HEK293 (cell line): ENCODE results near the gene GOLT1A.
A peak's percentile ranks its signal among the peaks of the same experiment; 100 is the strongest.

ENCODE experiments used
- FEZF1 ChIP-seq: fragments of 450-650 bp; formaldehyde crosslinking; IDR thresholded peaks from 2 replicates; pipeline ENCODE4 v1.5.1; 2016; ENCODE audit warnings: missing biosample characterization, missing genetic modification characterization
- KLF9 ChIP-seq: fragments of 450-650 bp; formaldehyde crosslinking; IDR thresholded peaks from 2 replicates; pipeline ENCODE4 v1.5.1; 2016; ENCODE audit warnings: missing biosample characterization, missing genetic modification characterization, low read depth
- PRDM6 ChIP-seq: fragments of 450-650 bp; formaldehyde crosslinking; IDR thresholded peaks from 2 replicates; pipeline ENCODE4 v1.5.1; 2017; ENCODE audit warnings: missing biosample characterization, missing genetic modification characterization
- SCRT2 ChIP-seq: fragments of 450-650 bp; formaldehyde crosslinking; IDR thresholded peaks from 2 replicates; pipeline ENCODE4 v1.5.1; 2016; ENCODE audit warnings: missing biosample characterization, missing genetic modification characterization
- ZBTB48 ChIP-seq: fragments of 450-650 bp; formaldehyde crosslinking; IDR thresholded peaks from 2 replicates; pipeline ENCODE4 v1.5.1; 2016; ENCODE audit warnings: missing biosample characterization, missing genetic modification characterization
- ZBTB7A ChIP-seq: fragments of 450-650 bp; formaldehyde crosslinking; IDR thresholded peaks from 2 replicates; pipeline ENCODE4 v1.5.1; 2016; ENCODE audit warnings: low read depth, missing biosample characterization, missing genetic modification characterization
- ZFP37 ChIP-seq: fragments of 450-650 bp; formaldehyde crosslinking; IDR thresholded peaks from 2 replicates; pipeline ENCODE4 v1.5.1; 2016; ENCODE audit warnings: missing biosample characterization, missing genetic modification characterization
- ZIC2 ChIP-seq: fragments of 450-650 bp; formaldehyde crosslinking; IDR thresholded peaks from 2 replicates; pipeline ENCODE4 v1.5.1; 2016; ENCODE audit warnings: missing biosample characterization, missing genetic modification characterization
- ZNF114 ChIP-seq: fragments of 450-650 bp; formaldehyde crosslinking; IDR thresholded peaks from 2 replicates; pipeline ENCODE4 v1.5.0; 2017; ENCODE audit warnings: missing biosample characterization, missing genetic modification characterization
- ZNF138 ChIP-seq: fragments of 450-650 bp; formaldehyde crosslinking; IDR thresholded peaks from 2 replicates; pipeline ENCODE4 v1.5.1; 2016; ENCODE audit warnings: missing biosample characterization, missing genetic modification characterization, borderline replicate concordance
- ZNF146 ChIP-seq: fragments of 450-650 bp; formaldehyde crosslinking; IDR thresholded peaks from 2 replicates; pipeline ENCODE4 v1.5.1; 2016; ENCODE audit warnings: missing biosample characterization, missing genetic modification characterization
- ZNF19 ChIP-seq: fragments of 450-650 bp; formaldehyde crosslinking; IDR thresholded peaks from 2 replicates; pipeline ENCODE4; 2016; ENCODE audit warnings: missing biosample characterization, missing genetic modification characterization, low read depth
- ZNF211 ChIP-seq: fragments of 450-650 bp; formaldehyde crosslinking; IDR thresholded peaks from 2 replicates; pipeline ENCODE4 v1.5.1; 2016; ENCODE audit warnings: low read depth, missing biosample characterization, missing genetic modification characterization
- ZNF214 ChIP-seq: fragments of 450-650 bp; formaldehyde crosslinking; IDR thresholded peaks from 2 replicates; pipeline ENCODE4 v1.5.1; 2017; ENCODE audit warnings: missing biosample characterization, mild to moderate bottlenecking, missing genetic modification characterization, borderline replicate concordance
- ZNF394 ChIP-seq: fragments of 450-650 bp; formaldehyde crosslinking; IDR thresholded peaks from 2 replicates; pipeline ENCODE4 v1.5.1; 2016; ENCODE audit warnings: missing biosample characterization, missing genetic modification characterization, mild to moderate bottlenecking, moderate library complexity, borderline replicate concordance
- ZNF530 ChIP-seq: fragments of 450-650 bp; formaldehyde crosslinking; IDR thresholded peaks from 2 replicates; pipeline ENCODE4 v1.5.1; 2016; ENCODE audit warnings: low read depth, missing biosample characterization, missing genetic modification characterization
- ZNF544 ChIP-seq: fragments of 450-650 bp; formaldehyde crosslinking; IDR thresholded peaks from 2 replicates; pipeline ENCODE4 v1.5.0; 2017; ENCODE audit warnings: missing biosample characterization, missing genetic modification characterization
- ZNF626 ChIP-seq: fragments of 450-650 bp; sonication (Bioruptor Pico); formaldehyde crosslinking; IDR thresholded peaks from 2 replicates; pipeline ENCODE4 v1.5.1; 2018; ENCODE audit warnings: missing biosample characterization, missing genetic modification characterization, inconsistent platforms
- ZNF701 ChIP-seq: fragments of 450-650 bp; formaldehyde crosslinking; IDR thresholded peaks from 2 replicates; pipeline ENCODE4 v1.5.1; 2016; ENCODE audit warnings: missing biosample characterization, missing genetic modification characterization
- TF ChIP-seq, protein P1 (sequence below): fragments of 450-650 bp; IDR thresholded peaks from 2 replicates; pipeline ENCODE4 v1.5.1; 2018; ENCODE audit warnings: missing biosample characterization, mild to moderate bottlenecking, missing genetic modification characterization
- TF ChIP-seq, protein P2 (sequence below): IDR thresholded peaks from 2 replicates; pipeline ENCODE4 v1.6.1; 2011; ENCODE audit warnings: mild to moderate bottlenecking, low read depth, low read length, borderline replicate concordance
- TF ChIP-seq, protein P3 (sequence below): fragments of 450-650 bp; formaldehyde crosslinking; IDR thresholded peaks from 2 replicates; pipeline ENCODE4 v1.5.1; 2016; ENCODE audit warnings: missing biosample characterization, missing genetic modification characterization, borderline replicate concordance
- TF ChIP-seq, protein P4 (sequence below): fragments of 450-650 bp; formaldehyde crosslinking; IDR thresholded peaks from 2 replicates; pipeline ENCODE4 v1.5.1; 2016; ENCODE audit warnings: missing biosample characterization, missing genetic modification characterization
- TF ChIP-seq, protein P5 (sequence below): fragments of 450-650 bp; formaldehyde crosslinking; IDR thresholded peaks from 2 replicates; pipeline ENCODE4 v1.5.1; 2016; ENCODE audit warnings: missing biosample characterization, missing genetic modification characterization
- TF ChIP-seq, protein P6 (sequence below): fragments of 450-650 bp; formaldehyde crosslinking; IDR thresholded peaks from 2 replicates; pipeline ENCODE4 v1.5.1; 2017; ENCODE audit warnings: missing biosample characterization, missing genetic modification characterization
- TF ChIP-seq, protein P7 (sequence below): fragments of 450-650 bp; formaldehyde crosslinking; IDR thresholded peaks from 2 replicates; pipeline ENCODE4 v1.5.1; 2016; ENCODE audit warnings: missing biosample characterization, missing genetic modification characterization

GOLT1A gene

GRCh38 chr1:204151552-204152309 is 62.1 kb downstream of the GOLT1A start, which contains the start of gene ETNK2 (continued):
- TF ChIP-seq, protein P1, sequence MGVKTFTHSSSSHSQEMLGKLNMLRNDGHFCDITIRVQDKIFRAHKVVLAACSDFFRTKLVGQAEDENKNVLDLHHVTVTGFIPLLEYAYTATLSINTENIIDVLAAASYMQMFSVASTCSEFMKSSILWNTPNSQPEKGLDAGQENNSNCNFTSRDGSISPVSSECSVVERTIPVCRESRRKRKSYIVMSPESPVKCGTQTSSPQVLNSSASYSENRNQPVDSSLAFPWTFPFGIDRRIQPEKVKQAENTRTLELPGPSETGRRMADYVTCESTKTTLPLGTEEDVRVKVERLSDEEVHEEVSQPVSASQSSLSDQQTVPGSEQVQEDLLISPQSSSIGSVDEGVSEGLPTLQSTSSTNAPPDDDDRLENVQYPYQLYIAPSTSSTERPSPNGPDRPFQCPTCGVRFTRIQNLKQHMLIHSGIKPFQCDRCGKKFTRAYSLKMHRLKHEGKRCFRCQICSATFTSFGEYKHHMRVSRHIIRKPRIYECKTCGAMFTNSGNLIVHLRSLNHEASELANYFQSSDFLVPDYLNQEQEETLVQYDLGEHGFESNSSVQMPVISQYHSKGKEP: 0 out of 2 replicates have a peak, but pooled peaks have one; percentile 9
- TF ChIP-seq, protein P2, sequence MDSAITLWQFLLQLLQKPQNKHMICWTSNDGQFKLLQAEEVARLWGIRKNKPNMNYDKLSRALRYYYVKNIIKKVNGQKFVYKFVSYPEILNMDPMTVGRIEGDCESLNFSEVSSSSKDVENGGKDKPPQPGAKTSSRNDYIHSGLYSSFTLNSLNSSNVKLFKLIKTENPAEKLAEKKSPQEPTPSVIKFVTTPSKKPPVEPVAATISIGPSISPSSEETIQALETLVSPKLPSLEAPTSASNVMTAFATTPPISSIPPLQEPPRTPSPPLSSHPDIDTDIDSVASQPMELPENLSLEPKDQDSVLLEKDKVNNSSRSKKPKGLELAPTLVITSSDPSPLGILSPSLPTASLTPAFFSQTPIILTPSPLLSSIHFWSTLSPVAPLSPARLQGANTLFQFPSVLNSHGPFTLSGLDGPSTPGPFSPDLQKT: no peak
- no peak for TF ChIP-seq ZBTB7A
- no peak for TF ChIP-seq ZNF544 (tag by site-specific recombination)
- TF ChIP-seq ZNF146: no peak
- TF ChIP-seq ZNF19: no peak
- no peak for TF ChIP-seq FEZF1 (tag by site-specific recombination)
- TF ChIP-seq ZNF138 (tag by site-specific recombination): no peak
- TF ChIP-seq, protein P3, sequence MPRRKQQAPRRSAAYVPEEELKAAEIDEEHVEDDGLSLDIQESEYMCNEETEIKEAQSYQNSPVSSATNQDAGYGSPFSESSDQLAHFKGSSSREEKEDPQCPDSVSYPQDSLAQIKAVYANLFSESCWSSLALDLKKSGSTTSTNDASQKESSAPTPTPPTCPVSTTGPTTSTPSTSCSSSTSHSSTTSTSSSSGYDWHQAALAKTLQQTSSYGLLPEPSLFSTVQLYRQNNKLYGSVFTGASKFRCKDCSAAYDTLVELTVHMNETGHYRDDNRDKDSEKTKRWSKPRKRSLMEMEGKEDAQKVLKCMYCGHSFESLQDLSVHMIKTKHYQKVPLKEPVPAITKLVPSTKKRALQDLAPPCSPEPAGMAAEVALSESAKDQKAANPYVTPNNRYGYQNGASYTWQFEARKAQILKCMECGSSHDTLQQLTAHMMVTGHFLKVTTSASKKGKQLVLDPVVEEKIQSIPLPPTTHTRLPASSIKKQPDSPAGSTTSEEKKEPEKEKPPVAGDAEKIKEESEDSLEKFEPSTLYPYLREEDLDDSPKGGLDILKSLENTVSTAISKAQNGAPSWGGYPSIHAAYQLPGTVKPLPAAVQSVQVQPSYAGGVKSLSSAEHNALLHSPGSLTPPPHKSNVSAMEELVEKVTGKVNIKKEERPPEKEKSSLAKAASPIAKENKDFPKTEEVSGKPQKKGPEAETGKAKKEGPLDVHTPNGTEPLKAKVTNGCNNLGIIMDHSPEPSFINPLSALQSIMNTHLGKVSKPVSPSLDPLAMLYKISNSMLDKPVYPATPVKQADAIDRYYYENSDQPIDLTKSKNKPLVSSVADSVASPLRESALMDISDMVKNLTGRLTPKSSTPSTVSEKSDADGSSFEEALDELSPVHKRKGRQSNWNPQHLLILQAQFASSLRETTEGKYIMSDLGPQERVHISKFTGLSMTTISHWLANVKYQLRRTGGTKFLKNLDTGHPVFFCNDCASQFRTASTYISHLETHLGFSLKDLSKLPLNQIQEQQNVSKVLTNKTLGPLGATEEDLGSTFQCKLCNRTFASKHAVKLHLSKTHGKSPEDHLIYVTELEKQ (tag by site-specific recombination): no peak
- TF ChIP-seq ZNF114 (tag by site-specific recombination): no peak
- TF ChIP-seq, protein P4, sequence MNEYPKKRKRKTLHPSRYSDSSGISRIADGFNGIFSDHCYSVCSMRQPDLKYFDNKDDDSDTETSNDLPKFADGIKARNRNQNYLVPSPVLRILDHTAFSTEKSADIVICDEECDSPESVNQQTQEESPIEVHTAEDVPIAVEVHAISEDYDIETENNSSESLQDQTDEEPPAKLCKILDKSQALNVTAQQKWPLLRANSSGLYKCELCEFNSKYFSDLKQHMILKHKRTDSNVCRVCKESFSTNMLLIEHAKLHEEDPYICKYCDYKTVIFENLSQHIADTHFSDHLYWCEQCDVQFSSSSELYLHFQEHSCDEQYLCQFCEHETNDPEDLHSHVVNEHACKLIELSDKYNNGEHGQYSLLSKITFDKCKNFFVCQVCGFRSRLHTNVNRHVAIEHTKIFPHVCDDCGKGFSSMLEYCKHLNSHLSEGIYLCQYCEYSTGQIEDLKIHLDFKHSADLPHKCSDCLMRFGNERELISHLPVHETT (tag by site-specific recombination): no peak
- TF ChIP-seq ZNF394 (tag by site-specific recombination): no peak
- TF ChIP-seq, protein P5, sequence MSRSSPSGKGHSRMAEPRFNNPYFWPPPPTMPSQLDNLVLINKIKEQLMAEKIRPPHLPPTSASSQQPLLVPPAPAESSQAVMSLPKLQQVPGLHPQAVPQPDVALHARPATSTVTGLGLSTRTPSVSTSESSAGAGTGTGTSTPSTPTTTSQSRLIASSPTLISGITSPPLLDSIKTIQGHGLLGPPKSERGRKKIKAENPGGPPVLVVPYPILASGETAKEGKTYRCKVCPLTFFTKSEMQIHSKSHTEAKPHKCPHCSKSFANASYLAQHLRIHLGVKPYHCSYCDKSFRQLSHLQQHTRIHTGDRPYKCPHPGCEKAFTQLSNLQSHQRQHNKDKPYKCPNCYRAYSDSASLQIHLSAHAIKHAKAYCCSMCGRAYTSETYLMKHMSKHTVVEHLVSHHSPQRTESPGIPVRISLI: no peak
- peak; percentile 47 for TF ChIP-seq KLF9 (tag by site-specific recombination)
- TF ChIP-seq SCRT2 (tag by site-specific recombination): no peak
- no peak for TF ChIP-seq ZNF626 (tag by site-specific recombination)
- TF ChIP-seq PRDM6 (tag by site-specific recombination): no peak
- TF ChIP-seq ZBTB48 (tag by site-specific recombination): no peak
- no peak for TF ChIP-seq ZNF701 (tag by site-specific recombination)
- no peak for TF ChIP-seq ZNF211 (tag by site-specific recombination)
- TF ChIP-seq ZIC2: peak; percentile 50
- TF ChIP-seq ZFP37: no peak
- TF ChIP-seq ZNF214: no peak
- TF ChIP-seq, protein P6, sequence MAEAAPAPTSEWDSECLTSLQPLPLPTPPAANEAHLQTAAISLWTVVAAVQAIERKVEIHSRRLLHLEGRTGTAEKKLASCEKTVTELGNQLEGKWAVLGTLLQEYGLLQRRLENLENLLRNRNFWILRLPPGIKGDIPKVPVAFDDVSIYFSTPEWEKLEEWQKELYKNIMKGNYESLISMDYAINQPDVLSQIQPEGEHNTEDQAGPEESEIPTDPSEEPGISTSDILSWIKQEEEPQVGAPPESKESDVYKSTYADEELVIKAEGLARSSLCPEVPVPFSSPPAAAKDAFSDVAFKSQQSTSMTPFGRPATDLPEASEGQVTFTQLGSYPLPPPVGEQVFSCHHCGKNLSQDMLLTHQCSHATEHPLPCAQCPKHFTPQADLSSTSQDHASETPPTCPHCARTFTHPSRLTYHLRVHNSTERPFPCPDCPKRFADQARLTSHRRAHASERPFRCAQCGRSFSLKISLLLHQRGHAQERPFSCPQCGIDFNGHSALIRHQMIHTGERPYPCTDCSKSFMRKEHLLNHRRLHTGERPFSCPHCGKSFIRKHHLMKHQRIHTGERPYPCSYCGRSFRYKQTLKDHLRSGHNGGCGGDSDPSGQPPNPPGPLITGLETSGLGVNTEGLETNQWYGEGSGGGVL (tag by site-specific recombination): peak; percentile 40
- TF ChIP-seq ZNF530 (tag by site-specific recombination): no peak
- TF ChIP-seq, protein P7, sequence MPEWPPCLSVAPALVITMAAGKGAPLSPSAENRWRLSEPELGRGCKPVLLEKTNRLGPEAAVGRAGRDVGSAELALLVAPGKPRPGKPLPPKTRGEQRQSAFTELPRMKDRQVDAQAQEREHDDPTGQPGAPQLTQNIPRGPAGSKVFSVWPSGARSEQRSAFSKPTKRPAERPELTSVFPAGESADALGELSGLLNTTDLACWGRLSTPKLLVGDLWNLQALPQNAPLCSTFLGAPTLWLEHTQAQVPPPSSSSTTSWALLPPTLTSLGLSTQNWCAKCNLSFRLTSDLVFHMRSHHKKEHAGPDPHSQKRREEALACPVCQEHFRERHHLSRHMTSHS (tag by site-specific recombination): no peak
